Activated CD4-positive, CD25-positive, alpha-beta regulatory T cell (primary cell): ENCODE measurements around the gene USP36.
"Not testable (repeated sequence)": the region's sequence is repeated elsewhere in the genome, so short reads cannot be mapped to it uniquely, and the experiment has no call there.

Experiments
- DNase-seq, 4 experiments: peaks; one replicate each; lab custom pipeline; 2025; lab: John Stamatoyannopoulos, UW

Gene USP36

GRCh38 chr17:78840780-78841611 lies at the start of gene USP36:
Gene USP36, minus strand, starts transcription at chr17:78840814. Its CDS starts 4,451 bp downstream, at chr17:78836363.
- DNase-seq: peak; percentile 99 to 100 (median 99)

- DNase-seq: not testable (repeated sequence)
Observed at GRCh38 chr17:78890096-78890495, 49.5 kb upstream of the USP36 start.

DNA sequence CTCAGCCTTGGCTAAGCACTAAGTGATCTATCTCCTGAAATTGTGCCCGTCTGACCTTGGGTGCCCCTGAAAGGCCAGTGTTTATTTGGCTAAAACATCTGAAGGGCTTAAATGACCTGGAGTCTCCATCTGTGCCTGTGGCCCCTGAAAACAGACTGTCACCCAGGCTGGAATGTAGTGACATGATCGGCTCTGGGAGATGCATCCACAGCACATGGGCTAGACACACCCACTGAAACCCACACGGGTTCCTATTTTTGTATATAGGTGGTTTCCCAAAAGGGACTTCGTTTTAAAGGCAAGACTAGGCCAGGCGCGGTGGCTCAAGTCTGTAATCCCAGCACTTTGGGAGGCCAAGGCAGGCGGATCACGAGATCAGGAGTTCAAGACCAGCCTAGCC lies 48.9 kb upstream of the USP36 start:
- DNase-seq: no peak

DNA sequence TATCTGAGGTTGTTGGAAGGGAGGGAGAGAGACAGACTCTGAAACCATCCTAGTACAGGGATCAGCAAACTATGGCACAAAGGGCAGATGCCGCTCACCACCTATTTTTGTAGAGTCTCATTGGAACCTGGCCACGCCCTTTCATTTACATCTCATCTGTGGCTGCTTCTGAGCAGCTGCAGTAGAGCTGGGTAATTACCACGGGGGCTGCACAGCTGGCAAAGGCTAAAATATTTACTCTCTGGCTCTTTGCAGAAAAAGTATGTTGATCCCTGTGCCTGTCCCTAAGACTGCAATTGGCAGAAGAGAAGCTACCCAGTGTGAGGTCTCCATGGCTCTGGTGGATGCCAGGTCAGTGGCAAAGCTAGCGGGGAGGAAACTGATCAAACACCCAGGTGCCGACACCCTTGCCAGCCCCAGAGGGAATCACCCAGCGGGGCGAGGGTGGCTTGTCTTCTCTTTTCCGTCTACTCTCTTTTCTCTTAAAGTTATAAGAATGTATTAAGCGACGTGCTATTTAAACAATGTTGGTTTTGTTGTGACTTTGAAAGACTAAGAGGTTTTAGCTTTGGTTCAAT lies 48.4 kb upstream of the USP36 start:
- no peak for DNase-seq

DNA sequence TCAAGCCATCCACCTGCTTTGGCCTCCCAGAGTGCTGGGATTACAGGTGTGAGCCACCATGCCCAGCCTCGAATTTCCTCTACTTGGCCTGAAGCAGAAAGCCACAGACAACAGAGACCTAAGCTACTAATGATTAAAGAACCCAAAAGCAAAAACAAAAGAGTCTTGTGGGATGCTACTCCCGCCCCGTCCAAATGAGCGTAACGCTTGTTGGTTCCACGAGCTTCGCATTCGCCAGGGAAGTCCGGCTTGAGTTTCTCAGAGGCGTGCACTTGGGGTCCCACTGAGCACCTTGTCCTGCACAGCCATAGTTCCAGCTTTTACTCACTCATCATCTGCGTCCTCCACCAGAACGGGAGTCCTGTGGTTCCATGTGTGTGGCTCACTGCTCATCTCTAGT lies 46.3 kb upstream of the USP36 start:
- DNase-seq: no peak

DNA sequence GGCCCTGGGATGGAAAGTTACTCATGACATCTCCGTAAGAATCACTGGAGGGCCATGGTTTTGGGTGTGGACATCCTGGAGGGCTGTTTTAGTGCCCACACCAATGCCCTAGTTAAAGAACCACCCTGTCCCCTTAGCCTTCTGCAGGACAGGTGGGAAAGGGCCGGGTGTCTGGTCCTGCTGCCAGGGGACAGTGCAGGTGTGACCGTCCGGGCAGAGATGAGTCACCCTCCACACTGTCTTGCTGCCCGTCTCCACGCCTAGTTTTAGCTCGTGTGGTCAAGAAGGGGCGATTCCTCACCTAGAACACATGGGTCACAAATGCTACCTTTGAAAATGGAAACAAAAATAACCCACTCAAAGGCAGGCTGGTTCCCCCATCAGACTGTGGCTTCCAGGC lies 45.3 kb upstream of the USP36 start:
- DNase-seq: no peak

DNA sequence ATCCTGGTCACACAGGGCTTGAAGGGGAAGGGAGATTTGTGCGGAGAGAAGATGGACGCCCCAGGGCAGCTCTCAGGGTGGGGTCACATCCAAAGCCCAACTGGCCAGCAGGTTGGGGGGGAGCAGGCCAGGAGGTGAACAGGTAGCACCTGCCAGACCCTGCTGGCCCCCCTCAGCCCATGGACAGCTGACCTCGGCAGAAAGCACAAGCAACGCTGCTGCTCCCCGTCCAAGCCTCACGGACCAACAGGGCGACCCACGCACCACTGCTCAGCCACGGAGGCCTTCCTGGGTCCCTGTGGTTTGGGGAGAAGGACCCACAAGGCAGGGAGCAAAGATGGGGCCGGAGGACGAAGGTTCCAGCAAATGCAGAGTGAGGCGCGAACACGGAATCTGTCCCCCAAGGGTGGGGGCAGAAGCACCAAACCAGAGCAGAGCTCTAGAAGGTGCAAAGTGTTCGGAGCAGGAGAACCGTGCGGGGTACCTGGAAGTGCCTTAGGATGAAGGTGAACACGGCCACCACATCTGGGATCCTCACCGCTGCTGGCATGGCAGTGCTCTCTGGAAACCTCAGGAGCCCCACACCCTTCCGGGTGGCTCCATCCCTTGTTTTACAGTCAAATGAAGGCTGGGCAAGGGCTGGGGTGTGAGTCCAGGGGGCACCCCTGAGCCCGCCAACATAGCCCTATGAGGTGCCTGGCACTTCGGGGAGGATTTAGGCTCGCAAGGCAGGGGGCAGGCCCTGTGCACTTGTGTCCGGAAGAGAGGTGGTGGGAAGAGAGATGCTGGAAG lies 44.5 kb upstream of the USP36 start:
- DNase-seq: no peak

GRCh38 chr17:78884148-78884825 lies 43.7 kb upstream of the USP36 start:
- DNase-seq: no peak

GRCh38 chr17:78883533-78884131 lies 43.0 kb upstream of the USP36 start:
- DNase-seq: no peak

- DNase-seq: no peak
Observed at GRCh38 chr17:78883089-78883532, 42.5 kb upstream of the USP36 start.

DNA sequence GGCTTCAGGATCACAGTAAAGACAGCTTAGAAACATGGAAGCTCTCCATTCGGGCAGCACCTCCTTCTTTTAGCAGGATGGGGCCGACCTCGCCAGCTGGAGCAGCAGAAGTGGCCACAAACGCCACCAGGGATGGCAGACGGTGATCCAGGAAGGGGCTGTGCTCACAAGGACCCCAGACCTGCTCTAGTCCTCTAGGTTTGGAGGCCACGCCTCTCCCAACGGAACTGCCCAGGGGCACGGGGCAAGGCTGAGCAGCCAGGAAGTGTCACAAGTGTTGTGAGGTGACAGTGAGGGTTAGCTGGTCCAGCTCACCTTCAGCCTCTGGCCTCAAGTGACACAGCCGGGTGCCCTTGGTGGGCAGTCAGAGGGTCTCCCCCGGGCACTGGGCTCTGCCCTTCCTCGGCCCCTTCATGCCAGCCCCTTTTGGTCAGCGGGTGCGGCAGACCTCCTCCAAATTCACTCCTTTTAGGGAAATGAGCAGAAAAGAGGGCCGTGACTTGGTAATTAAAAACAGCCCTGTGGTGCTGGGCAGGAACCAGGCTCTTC lies 42.0 kb upstream of the USP36 start:
- DNase-seq: no peak

DNA sequence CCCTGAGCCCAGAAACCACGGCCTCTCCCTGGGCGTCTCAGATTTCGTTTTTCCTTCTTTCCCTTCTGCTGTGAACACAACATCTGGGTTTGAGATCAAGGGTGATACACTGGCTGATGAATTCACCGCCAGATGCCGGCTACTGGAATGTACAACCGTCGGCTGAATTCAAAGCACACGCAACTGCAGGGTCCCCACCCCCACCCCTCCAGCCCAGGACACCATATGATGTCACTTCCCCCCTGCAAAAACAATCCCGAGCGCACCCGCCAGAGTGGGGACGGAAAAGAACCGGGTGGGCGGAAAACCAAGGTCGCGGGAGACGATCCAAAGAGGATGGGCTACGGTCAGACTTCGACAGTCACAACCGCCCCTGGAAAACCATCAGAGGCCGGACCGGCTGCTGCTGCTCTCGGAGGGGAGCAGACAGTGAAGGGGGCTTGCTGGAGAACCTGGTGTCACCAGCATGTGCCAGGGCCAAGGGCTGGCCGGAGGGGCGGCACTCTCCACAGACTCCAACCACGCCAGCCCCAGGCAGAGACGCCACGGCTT lies 39.1 kb upstream of the USP36 start:
- DNase-seq: peak in 1 of 4 experiments; percentile 12

DNA sequence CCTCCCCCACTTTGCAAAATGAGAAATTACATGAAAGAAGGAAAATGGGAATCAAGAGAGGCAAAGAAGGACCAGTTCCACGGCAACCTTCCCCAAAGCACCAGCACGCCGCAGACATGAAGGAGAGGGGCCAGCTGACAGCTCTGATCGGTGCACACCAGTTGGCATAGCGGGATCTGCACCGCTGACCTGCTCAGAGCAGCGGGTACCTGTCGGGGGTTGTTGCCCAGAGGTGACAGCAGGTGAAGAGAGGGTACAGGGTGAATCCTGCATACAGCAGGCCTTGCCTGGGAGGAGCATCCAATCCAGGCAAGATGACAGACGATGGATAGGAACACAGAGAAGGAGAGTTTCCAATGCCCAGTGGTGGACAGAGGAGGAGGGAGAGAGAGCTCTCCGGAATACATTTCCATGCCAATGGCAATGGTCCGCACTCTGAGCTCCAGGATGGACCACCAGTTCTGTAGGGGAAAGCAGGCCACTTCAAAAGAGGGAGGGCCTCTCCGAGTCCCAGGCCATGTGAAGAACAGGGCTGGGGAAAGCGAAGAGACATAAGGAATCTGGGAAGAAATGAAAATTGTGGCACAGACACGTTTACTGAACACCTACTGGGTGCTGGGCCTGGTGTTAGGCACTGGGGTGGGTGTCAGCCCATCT lies 38.4 kb upstream of the USP36 start:
- no peak for DNase-seq

DNA sequence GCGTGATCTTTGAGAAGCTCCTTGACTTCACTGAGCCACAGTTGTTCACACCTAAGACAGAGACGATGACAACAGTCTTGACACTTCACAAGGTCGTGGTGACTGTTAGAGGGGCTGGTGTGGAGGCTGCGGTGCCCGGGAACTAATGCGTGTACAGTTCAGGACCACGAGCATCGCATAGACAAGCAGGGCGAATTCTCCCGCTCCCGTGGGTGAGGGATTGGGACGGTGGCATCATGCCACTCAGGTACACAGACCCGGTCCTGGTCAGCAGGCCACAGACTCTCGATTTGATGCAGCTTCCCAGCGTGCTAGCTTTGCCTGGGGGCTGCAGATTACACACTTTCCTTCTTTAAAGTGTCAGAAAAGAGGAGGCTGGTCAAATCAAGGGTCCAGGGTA lies 37.6 kb upstream of the USP36 start:
- no peak for DNase-seq

DNA sequence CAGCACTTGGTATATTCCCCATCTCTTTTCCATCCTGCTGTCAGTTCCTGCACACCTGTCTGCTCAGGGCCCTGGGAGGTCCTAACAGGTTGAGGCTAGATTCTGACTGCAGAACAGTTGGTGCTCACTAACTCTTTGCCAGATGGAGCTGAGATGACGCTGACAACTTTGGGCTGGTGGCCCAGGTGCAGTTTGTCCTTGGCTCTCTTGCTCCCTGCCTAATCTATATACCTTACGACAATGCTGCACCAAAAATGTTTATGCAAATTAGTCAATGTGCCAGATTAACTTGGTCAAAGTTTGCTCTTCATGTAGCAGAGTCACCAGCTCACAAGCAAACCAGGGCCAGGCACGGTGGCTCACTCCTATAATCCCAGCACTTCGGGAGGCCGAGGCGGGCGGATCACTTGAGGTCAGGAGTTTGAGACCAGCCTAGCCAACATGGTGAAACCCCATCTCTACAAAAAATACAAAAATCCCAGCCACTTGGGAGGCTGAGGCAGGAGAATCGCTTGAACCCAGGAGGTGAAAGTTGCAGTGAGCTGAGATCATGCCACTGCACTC lies 36.4 kb upstream of the USP36 start:
- DNase-seq: not testable (repeated sequence)

- DNase-seq: no peak
Observed at GRCh38 chr17:78876094-78876597, 35.5 kb upstream of the USP36 start.

GRCh38 chr17:78875363-78876093 lies 34.9 kb upstream of the USP36 start:
- DNase-seq: no peak

DNA sequence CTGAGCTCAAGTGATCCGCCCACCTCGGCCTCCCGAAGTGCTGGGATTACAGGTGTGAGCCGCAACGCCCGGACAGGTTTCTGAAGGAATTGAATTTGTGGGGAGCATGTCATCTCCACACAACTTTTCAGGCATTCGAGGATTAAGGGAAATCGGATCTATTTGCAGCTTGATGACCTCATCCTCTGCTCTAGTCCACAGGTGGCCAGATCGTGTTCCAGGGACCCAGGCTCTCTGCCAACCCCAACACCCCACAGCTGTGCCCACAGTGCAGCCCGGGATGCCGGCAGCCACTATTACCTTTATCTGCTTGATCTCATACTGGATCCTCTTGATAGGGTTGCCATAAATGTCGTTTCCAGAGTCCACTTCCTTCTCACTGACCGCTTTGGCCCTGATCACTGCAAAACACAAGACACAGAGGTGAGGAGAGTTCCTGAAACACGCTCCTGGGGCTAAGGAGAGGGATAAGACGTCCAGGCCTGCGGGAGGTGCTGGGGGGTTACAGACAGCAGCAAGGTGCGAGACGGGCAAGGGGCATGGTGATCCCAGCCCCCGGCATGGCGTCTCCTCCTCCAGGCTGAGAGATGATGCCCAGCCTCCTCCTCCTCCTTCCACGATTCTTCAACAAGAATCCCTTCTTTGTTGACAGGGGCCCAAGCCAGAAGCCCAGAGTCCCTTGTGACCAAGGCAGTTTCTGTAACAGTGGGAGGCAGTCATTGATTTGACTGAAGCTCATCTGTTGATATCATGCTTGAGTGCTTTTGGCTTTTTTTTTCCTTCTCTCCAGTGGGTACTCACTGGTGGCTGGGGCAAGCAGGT lies 33.1 kb upstream of the USP36 start:
- no peak for DNase-seq
